Measurements from ENCODE around the gene CBFA2T3.

CBFA2T3 gene

GRCh38 chr16:88976366-88977017 is 515 bp downstream of the CBFA2T3 start:
- DNase-seq (ENCODE audit: low read depth in 2 of 2): no peak

DNA sequence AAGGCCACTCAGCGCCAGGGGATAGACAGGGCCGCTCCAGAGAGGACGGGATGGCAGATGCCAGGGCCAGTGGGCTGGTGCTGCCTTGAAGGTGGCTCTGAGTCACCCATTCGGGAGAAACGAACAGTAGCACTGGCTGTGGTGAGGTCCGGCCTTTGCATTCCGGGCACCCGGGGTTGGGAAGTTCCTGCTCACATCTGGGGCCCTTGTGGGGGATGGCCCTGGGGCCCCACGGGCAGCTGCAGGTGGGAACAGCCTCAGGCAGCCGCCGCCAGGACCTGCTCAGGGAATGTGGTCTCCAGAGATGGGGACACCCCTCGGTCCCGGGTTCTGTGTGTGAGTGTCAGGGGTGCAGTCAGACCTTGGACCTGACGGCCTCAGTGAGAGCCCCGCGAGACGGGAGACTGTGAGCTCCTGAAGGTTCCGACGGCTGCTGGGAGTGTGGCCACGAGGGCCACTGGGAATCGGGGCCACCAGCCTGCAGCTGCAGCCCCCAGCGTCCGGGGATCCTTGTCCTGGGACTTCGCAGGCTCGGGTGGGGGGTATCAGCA is 1.4 kb downstream of the CBFA2T3 start:
- DNase-seq (ENCODE audit: low read depth in 2 of 2): no peak

DNA sequence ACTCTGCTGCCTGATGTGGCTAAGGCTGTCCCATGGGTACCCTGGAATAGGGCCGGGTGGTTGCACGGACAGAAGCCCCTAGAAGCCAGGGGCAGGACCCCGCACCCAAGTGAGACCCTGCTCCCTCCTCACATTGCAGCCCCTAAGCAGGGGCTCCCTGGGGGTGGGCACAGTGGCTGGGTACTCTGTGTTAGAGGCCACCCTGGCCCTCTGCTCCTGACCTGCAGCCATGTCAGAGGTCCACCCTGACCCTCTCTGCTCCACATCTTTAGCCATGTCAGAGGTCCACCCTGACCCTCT is 2.1 kb downstream of the CBFA2T3 start:
- no peak for DNase-seq (ENCODE audit: low read depth in 2 of 2)

DNA sequence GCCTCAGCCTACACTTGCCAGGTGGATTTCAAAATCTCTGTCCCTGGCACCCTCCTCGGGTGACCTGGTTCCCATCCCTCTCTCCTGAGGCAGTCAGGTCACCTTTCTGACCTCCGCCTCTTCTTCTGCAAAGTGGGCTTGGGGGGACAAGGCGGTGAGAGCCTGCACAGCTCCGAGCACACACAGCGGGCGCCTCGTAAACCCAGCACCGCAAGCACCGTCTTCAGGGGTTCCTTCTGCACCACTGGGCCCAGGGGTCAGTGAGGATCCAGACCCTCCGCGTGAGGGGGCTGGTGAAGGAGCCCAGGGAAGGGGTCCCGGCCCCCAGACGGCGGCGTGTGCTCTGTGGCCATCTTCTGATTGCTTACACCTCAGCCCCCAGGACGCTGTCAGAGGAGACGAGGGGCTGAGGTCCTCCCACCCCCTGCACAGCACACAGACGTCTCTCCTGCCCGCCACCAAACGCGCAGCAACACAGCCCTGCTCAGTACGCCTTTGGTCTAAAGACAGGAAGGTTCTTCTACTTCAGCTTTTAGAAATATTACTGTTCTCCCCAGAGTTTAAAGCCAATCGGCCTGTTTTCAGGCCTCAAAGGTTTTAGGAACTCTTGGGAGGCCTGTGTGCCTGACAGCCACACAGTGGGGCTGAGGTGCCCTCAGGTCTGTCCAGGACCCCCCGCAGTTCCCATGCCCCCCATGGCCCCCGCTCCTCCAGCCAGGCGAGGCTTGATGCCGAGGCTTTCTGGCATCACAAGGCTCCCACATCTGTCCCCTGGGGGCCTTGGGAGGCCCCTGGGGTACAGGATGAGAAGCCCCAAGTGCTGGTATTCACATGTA is 2.7 kb downstream of the CBFA2T3 start:
- no peak for DNase-seq (ENCODE audit: low read depth in 2 of 2)

GRCh38 chr16:88973415-88974050 is 3.5 kb downstream of the CBFA2T3 start:
- no peak for DNase-seq (ENCODE audit: low read depth in 2 of 2)

DNA sequence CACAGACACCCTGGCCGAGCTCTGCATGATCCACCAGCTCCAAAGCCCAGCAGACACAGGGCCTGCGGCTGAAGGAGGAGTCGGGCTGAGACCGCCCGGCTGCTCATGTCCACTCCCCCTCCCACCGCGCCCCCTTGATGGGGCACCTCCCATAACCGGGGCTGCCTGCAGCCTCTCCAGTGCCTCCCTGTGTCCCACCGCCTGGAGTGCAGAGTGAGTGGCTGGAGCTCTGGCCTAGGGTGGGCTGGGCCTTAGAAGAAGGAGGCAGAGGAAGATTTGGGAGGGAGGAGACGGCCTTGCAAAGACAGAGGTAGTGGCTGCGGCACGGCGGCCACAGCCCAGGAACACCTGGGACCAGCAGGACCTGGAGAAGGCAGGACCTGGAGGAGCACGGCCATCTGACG is 4.0 kb downstream of the CBFA2T3 start:
- no peak for DNase-seq (ENCODE audit: low read depth in 2 of 2)

- no peak for DNase-seq (ENCODE audit: low read depth in 2 of 2)
Measured at GRCh38 chr16:88972349-88972748, 4.7 kb downstream of the CBFA2T3 start.

DNA sequence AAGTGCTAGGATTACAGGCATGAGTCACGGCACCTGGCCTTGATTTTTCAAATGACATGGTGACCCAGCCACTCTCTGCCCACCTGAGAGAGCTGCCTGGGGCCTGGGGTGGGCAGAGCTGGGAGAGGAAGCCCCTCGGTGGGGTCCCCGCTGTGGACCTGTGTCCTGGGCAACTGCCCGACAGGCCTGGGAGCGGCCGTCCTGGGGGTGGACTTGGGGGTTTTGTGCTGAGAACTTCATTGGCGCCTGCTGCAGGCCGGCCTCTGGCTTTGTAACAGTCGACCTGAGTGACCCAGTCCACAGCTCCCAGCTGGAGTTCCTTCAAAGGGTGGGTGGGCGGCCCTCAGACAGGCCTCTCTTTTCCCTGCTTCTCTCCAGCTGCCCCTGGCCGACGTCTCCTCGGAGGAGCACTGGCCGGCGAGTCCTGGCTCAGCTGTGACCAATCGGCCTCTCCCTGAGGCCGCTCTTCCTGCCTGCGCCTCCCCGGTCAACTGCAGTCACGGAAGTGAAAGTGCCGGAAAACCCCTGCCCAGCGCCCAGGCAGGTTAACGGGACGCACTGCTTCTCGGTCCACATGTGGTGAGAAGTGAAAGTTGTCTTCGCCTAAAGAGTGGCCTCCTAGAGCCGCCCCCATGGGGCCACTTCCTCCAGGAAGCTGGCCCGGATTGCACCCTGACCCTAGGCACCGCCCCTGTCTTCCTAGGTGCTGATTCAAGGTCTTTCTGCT is 5.5 kb downstream of the CBFA2T3 start:
- DNase-seq (ENCODE audit: low read depth in 2 of 2): no peak

DNA sequence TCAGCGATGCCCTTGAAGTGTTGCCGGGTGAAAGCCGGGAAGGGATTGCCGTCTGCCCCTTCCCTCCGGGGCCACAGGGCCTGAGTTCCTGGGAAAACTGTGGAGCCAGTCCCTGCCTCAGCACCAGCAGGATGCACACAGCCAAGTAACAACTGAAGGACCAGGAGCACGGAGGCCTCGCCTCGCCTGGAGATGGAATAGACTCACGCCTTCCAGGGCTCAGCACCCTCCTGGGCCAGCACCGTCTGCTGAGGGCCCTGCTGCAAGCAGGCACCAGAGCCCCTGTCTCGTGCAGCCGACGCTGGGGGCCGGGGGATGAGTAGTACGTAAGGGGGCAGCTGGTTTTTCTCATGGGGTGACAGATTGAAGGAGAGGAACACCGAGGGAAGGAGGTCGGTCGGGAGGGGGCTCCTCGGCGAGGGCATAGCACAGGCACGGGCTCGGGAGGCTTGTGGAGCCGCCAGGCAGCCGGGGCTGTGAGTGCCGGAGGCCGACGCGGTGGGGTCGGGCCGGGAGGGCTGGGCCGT is 6.4 kb downstream of the CBFA2T3 start:
- no peak for DNase-seq (ENCODE audit: low read depth in 2 of 2)

DNA sequence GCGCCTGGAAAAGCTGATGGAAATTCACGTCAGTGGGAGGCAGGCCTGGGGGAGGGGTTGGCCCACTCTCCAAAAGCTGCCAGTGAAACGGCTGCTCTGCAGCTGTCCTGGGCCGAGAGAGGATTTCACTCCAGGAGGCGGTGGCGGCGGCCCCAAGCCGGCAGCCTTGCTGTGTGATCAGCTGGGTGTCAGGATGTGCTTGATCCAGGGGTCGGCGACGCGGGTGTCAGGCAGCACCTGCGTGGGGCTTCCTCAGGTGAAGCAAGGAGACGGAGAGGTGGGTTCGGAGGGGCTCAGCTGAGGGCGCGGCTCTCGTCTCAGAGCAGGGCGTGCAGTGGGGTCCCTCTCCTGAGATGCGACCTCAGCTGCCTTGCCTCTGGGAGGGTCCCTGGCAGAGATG is 7.0 kb downstream of the CBFA2T3 start:
- no peak for DNase-seq (ENCODE audit: low read depth in 2 of 2)

- no peak for DNase-seq (ENCODE audit: low read depth in 2 of 2)
Measured at GRCh38 chr16:88969361-88969831, 7.6 kb downstream of the CBFA2T3 start.

- DNase-seq (ENCODE audit: low read depth in 2 of 2): no peak
Measured at GRCh38 chr16:88968589-88969280, 8.3 kb downstream of the CBFA2T3 start.

DNA sequence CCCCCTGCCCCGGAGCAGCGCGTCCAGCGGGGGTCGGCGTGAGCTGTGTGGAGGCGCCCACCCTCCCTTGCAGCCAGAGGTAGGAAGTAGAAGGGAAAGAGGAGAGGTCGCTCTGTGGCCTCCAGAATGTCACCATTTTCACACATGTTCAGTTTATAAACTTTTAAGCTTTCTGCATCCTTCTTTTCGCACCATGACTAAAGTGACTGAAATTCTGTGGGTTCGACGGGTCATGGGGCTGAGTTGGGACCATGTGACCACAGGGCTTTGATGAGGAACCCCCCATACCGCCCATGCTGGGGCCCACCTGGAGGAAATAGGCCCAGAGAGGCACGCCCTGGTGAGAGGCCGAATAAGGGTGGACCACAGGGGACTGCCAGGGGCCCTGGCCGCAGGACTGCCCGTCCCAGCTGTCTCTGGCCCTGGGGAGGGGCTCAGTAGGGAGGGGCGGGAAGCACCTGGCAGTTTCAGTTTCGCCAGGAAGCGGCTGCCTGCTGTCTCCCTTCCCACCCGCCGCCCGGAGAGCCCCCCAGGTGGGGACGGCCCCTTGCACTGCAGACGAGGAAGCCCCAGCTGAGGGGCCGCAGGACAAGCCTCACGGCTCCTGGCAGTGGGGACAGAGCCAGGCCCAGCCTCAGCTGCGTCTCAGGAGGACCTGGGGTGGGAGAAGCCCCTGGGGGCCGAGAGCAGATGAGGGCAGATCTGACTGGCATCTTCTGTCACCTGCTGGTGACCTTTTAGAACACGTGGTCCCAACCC is 9.0 kb downstream of the CBFA2T3 start:
- no peak for DNase-seq (ENCODE audit: low read depth in 2 of 2)

GRCh38 chr16:88966986-88967829 is 9.8 kb downstream of the CBFA2T3 start:
- no peak for DNase-seq (ENCODE audit: low read depth in 2 of 2)

DNA sequence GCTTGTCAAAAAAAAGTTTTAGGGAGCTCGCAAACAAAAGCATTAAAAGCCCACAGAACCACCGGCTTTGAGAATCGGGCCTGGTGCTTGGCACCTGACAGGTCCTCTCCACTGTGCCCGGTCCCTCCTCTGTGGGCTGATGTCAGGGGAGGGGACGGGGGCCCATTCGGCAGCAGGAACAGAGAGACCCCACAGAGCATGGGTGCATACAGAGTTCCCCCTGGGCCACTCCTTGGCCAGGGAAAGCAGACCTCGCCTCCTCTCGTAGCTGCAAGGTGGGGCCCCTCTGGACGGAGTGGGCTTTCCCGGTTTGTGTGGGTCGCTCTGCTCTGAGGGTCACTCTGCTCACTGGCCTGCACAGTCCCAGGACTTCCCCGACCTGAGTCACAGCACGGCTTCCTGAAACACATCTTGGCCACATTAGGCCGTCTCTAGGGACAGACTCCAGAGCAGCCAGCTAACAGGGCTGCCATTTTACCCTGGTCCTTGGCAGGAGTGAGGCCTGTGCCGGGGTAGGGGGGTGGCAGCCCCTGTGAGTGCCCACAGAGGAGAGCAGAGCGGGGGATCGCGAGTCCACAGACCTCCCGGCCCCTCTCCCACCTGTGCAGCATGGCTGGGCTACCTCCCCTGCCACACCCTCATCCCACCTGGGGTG is 11.1 kb downstream of the CBFA2T3 start:
- no peak for DNase-seq (ENCODE audit: low read depth in 2 of 2)

DNA sequence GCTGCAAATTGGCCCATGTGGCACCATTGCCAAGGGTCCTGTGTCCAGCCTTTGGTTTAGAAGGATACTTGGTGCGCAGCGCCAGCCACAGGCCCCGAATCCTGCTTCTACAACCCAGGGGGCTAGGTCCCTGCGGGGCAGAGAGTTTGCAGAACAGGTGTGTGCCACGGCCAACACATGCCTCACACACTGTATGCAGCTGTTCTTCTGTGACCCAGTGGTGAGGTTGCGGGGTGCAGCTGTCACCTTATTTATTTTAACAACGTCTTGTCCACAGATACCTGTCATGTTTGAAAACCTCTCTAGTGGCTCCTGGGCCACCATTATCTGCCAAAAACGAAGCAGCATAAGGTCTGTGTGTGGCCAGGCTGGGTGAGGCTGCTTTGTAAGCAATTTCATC is 11.6 kb downstream of the CBFA2T3 start:
- no peak for DNase-seq (ENCODE audit: low read depth in 2 of 2)

- DNase-seq (ENCODE audit: low read depth in 2 of 2): no peak
Measured at GRCh38 chr16:88964636-88965035, 12.4 kb downstream of the CBFA2T3 start.

DNA sequence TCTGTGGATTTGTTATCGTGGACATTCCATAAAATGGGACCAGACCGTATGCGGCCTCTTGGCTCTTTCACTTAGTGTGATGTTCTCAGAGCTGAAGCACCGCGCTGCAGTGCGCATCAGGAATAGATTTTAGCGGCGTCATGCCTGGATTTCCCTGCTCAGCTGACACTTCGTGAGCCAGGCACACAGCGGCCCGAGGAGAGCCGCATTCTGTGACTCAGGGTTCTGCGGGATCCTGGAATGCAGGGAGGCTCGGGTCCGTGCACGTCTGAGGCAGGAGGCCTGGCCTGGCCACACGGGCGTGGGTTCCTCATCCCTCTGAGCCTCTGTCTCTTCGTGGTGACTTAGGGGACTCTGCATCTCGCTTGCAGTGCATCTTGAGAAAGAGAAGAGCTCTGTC is 13.4 kb downstream of the CBFA2T3 start:
- DNase-seq (ENCODE audit: low read depth in 2 of 2): no peak

Measured in stimulated activated CD4-positive, alpha-beta T cell treated with anti-CD3 and anti-CD28 coated beads, Interleukin-12 subunit alpha, Interleukin-12 subunit beta, amount 100 ng/mL, for 24 hours (primary cell).